RWPE1 (cell line): ENCODE results near the gene FGG.

Source experiments
- CTCF ChIA-PET: fragments of 350-600 bp; sonication (Branson Sonifier 250); formaldehyde crosslinking; extraction: SDS; loops from one replicate; lab custom pipeline; 2021; lab: Yijun Ruan, JAX
- POLR2A ChIA-PET: fragments of 400-600 bp; formaldehyde crosslinking; extraction: SDS; loops from one replicate; lab custom pipeline; 2020; ENCODE audit warnings: antibody characterized with exemption; ENCODE audit not compliant: low non-redundant PET; lab: Yijun Ruan, JAX
- DNase-seq: peaks from one replicate; pipeline ENCODE4 v3.0.0; 2012; ENCODE audit warnings: low spot score
- H3K27ac ChIP-seq: fragments of 450-650 bp; 2 replicates; pipeline ENCODE4 v1.5.1; 2017
- CTCF ChIP-seq: fragments of 450-650 bp; conservative IDR thresholded peaks from 2 replicates; pipeline ENCODE4 v1.5.1; 2017; ENCODE audit warnings: low read depth, mild to moderate bottlenecking

Gene FGG

GRCh38 chr4:154559141-154559493 is 53.3 kb downstream of the FGG start:
- no peak for TF ChIP-seq CTCF
- POLR2A ChIA-PET = no interaction called here
- DNase-seq = no peak
- CTCF ChIA-PET = interaction anchor here (0.6 to 3.1 kb wide), 14 partner anchors 9 to 220 kb away, joined by 3 to 62 read pairs (median 4); partner anchors contain the start of gene PLRG1
- no peak overlapping the region for H3K27ac ChIP-seq
